GM18858 (cell line): ENCODE data around the gene INHBC.

Experiments
- ATAC-seq: cut with Tn5 transposase; IDR thresholded peaks from one replicate; pipeline ENCODE4 v1.9.1; 2021; ENCODE audit not compliant: unreplicated experiment

Gene INHBC

DNA sequence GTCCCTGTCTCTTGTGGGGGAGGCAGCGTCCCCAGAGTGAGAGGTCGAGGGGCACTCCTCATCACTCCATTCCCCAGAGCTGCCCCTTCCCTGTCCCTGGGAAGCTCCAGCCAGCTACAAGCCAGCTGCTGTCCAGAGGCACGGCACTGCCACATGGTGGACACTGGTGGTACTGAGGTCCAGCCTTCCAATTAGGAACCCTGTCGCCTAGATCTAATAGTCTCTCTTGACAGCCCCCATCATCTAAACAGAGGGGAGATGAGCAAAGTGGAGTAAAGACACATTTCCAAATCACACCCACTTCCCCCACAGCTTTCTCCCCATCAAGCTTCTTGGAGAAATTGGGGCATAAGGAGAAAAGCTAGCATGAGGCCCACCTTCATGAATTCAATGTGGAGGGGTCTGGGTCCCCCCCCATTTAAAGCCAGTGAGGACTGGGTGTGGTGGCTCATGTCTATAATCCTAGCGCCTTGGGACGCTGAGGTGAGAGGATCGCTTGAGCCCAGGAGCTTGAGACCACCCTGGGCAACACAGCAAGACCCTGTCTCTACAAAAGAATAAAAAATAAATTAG lies 18.4 kb downstream of the INHBC start:
- peak; percentile 42 for ATAC-seq

DNA sequence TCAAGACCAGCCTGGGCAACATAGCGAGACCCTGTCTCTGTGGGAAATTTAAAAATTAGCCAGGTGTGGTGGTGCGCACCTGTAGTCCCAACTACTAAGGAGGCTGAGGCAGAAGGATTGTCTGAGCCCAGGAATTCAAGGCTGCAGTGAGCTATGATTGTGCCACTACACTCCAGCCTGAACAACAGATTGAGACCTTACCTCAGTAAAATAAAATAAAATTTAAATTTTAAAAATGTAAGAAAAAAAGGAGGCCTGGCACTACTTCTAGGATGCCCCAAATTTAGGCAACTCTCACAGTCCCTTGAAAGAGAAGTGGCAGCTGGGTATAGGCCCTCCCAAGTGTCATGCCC lies 19.6 kb downstream of the INHBC start:
- ATAC-seq, result no peak

DNA sequence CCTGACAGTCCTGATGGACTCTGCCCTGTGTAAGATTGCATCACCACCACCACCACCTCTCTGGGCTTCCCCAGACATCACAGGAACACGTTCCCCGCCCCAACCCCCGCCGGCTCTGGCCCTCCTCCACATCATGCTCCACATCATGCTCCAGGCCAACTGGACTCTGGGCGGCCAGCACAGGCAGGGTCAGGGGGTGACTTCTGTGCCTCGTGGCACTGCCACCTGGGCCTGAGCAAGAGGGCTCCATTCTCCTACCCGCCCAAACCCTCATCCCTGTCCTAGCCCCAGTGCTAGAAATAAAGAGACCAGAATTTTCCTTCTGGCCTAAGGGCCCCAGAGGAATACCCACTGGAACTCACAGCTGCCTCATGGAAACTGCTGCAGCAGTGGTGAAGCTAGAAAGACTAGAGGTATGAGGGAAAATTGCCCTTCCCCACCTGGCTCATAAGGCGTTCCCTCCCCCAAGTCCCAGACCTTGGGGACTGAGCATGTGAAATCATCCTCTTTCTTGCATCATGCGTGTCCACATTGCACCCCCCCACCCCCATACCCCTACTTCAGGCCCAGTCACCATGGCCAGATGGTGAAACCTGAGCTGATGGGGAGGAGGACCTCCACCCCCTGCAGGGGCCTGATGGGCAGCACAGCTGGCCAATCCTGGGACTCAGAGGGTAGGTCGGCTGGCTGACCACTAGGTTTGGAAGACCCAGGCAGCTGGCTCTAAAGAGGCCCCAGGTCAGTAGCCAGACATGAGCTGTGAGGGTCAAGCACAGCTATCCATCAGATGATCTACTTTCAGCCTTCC lies 20.2 kb downstream of the INHBC start, which contains the start of gene INHBE:
Gene INHBE (plus strand): TSS at position 742 of the 808 bp plus-strand sequence. CDS start 230 bp downstream, outside the sequence.
- ATAC-seq, result no peak

DNA sequence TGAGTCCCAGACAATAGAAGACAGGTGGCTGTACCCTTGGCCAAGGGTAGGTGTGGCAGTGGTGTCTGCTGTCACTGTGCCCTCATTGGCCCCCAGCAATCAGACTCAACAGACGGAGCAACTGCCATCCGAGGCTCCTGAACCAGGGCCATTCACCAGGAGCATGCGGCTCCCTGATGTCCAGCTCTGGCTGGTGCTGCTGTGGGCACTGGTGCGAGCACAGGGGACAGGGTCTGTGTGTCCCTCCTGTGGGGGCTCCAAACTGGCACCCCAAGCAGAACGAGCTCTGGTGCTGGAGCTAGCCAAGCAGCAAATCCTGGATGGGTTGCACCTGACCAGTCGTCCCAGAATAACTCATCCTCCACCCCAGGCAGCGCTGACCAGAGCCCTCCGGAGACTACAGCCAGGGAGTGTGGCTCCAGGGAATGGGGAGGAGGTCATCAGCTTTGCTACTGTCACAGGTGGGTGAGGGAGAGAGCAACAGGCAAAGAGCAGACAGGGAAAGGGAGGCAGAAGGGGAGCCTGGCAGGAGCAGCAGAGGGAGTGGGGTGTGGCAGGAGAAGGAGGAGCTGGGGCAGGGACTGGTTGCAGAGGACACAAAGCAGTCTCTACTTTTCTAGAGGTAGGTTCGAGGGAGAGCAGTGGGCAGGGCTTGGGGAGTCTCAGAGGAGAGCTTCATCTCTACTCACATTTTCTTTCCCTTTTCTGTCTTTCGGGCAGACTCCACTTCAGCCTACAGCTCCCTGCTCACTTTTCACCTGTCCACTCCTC lies 21.0 kb downstream of the INHBC start:
- no peak for ATAC-seq

DNA sequence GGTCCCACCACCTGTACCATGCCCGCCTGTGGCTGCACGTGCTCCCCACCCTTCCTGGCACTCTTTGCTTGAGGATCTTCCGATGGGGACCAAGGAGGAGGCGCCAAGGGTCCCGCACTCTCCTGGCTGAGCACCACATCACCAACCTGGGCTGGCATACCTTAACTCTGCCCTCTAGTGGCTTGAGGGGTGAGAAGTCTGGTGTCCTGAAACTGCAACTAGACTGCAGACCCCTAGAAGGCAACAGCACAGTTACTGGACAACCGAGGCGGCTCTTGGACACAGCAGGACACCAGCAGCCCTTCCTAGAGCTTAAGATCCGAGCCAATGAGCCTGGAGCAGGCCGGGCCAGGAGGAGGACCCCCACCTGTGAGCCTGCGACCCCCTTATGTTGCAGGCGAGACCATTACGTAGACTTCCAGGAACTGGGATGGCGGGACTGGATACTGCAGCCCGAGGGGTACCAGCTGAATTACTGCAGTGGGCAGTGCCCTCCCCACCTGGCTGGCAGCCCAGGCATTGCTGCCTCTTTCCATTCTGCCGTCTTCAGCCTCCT lies 21.6 kb downstream of the INHBC start:
- no peak for ATAC-seq

DNA sequence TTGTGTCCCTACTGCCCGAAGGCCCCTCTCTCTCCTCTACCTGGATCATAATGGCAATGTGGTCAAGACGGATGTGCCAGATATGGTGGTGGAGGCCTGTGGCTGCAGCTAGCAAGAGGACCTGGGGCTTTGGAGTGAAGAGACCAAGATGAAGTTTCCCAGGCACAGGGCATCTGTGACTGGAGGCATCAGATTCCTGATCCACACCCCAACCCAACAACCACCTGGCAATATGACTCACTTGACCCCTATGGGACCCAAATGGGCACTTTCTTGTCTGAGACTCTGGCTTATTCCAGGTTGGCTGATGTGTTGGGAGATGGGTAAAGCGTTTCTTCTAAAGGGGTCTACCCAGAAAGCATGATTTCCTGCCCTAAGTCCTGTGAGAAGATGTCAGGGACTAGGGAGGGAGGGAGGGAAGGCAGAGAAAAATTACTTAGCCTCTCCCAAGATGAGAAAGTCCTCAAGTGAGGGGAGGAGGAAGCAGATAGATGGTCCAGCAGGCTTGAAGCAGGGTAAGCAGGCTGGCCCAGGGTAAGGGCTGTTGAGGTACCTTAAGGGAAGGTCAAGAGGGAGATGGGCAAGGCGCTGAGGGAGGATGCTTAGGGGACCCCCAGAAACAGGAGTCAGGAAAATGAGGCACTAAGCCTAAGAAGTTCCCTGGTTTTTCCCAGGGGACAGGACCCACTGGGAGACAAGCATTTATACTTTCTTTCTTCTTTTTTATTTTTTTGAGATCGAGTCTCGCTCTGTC lies 22.3 kb downstream of the INHBC start:
- ATAC-seq, result no peak

DNA sequence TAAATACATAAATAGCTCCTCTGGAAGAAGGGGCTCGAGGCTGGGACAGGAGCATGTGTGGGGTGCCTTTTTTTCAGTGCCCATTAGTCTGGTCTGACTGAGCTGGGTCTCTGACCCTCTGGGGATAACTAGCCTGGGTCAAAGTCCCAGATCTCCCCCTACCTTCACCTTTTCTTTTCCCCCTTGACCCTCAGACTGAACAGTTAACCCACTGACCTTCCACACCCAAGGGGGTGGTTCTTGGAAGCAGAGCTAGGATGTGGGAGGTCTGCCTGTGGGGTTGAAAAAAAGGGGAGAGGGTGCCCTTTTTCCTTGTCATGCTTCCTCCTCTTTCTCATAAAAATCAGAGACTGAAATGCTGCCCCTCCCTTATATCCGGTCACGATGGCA lies 24.1 kb downstream of the INHBC start:
- no peak for ATAC-seq

DNA sequence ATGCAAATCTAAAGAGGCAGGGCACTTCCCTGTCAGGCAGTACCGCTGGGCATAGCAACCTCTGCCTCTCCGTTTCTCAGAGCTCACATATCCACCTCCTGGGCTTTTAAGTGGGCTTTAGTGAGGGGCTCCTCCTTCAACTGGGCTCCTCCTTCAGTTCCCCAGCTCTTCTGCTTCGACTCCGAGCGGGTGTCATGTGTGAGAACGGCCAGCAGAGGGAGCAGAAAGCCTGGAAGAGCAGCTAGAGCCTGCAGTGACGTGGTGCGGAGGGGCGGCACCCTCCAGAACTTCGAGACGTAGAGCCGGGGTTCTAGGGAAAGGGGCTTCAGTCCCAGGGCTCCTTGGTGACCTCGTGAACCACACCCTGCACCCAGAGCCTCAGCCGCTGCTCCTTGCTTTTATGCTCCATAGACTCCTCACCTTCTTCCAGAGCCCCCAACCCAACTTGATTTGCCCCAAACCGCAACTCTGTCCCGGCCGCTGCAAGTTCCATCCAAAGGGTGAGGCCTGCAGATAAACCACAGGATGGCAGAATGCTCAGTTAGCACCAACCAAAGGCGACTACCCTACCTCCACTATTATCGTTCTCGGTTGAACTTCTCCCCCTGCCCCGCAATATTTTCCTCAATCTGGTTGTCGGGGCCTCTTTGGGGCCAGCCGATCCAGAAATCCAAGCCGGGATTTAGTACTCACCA lies 24.6 kb downstream of the INHBC start:
- ATAC-seq, result peak; percentile 50

DNA sequence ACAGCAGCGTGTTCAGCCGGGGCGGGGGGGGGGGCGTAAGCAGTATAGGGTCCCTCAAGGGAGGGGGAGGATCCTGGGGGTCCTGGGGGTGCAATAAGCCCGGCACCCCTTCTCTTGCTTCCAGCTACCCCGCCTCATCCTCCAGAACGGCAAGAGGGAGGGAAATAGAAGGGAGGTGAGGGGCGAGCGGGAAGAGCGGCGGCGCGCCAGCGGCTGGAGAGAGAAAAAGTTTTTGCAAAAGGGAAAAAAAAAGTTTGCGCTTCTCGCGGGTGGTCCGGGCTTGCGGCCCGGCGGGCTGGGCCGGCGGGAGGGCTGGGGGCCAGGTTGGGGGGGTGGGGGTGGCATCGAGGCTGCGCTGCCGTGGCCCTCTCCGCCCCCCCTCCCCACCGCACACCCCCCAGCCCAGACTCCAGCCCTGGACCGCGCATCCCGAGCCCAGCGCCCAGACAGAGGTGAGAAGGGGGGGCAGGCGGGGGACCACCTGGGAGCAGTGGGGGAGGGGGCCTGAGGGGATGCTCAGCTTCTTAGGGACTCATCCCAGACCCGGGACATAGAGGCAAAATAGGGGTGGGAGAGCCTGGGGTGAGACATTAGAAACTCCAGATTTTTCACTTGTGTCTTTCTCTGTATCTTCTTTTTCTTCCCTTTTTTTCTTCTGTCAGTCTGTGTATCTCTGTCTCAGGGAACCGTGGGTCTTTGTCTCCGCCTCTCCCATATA lies 25.3 kb downstream of the INHBC start, which contains the start of gene GLI1:
Gene GLI1 (plus strand): TSS at position 36 of the 718 bp plus-strand sequence. CDS start 3,907 bp downstream, outside the sequence.
- ATAC-seq, result no peak

DNA sequence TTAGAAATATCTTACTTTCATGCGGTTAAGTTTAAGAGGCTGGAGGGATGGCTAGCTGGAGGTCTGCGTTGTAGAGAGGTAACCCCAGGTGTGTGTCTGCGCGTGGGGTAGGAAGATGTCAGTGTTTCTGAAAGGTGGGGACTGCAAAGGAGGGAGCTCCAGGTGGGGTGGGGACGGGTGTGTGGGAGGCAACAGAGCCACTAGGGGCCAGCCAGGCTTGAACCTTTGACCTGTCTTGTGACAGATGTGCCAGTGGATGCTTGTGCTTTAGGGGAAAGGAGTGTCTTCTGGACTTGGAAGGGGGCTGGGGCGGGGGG lies 25.8 kb downstream of the INHBC start:
- no peak for ATAC-seq

DNA sequence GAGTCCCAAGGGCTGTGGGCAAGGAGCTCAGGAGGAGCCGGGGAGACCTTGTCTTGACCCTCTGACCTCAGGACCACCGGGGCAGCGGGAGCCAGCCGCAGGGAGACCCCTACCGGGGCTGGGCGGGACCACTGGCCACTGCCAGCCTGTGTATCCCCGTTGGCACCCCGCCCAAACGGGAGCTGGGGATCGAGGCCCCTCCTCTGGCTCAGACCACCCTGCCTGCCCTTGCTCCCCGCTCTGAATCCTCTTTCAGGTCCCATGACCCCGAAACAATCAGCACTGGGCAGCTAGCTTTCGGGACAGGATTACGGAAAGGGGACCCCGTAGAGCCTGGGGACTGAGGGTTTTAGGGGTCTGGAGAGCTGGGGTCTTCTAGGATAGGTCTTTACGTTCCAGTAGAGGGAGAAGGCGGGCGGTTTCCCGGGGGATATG lies 26.3 kb downstream of the INHBC start:
- ATAC-seq, result no peak

DNA sequence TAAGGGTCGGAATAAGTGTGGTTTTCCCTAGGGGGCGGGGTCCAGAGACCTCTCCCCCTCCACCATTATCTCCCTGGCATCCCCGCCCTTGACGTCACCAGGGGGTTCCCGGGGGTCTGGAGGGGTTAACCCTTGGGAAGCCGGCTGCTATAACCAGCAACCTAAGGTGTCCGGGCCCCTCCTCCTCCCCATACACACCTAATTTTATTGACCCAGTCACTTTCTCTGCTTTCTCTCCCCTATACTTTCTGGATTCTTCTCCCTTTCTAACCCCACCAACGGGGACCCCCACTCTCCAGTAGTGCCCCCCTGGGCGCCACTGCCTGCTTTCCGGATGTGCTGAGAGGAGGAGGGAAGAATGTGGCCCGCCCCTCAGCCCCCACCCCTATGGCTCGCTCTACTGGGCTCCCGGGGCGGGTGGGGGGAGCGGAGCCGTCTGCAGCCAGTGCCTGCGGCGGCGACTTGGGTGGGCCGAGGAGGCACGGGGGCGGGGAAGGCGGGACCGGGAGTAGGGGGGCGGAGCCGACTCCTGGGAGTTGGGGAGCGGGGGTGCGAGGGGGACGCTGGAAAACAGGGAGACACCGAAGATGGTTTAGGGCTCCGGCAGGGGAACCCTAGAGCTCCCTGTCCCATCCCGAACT lies 26.8 kb downstream of the INHBC start:
- no peak for ATAC-seq

DNA sequence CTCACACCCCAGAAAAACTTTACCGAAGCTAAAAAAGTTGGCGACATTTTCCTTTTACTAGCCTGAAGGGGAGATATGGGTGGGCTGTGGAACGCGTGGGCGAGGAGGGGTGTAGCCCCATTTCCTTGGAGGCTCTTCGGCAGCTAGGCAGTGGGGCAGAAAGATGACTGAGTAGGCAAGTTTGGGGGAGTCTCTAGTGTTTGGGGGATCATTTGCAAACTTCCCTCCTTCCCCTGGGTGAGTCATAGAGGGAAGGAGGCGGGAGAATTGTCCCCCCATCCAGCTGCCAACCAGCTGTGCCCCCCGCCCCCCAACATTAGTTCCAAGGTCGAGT lies 27.3 kb downstream of the INHBC start:
- ATAC-seq, result no peak

DNA sequence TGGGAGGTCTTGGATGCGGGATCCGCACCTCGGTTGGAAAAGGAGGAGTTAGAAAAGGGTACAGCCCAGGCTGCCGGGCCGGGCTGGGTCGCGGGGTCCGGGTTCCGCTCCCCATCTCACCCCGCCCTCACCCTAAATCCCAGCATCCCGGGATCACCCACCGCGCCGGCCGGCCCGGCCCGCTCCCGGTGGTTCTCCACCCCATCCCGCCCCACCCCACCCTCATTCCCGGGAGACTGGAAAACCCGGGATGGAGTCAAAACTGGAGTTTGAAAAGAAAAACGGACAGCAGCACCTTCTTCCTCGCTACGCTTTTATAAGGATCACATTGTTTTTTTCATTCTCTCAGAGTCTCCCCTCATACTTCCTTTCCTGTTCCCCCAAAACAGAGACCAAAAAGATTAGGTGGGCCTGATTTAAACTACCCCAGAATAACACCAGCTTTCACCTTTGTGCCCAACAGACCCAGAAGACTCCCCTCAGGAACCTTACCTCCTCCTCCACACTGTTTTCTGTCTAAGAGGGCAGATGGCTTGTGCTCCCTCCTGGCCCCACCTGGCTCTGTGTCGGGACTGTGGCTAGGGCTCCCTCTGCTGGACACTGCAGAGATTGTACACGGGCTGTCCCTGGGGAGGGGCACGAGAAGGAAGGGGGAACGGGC lies 27.8 kb downstream of the INHBC start:
- peak; percentile 57 for ATAC-seq

DNA sequence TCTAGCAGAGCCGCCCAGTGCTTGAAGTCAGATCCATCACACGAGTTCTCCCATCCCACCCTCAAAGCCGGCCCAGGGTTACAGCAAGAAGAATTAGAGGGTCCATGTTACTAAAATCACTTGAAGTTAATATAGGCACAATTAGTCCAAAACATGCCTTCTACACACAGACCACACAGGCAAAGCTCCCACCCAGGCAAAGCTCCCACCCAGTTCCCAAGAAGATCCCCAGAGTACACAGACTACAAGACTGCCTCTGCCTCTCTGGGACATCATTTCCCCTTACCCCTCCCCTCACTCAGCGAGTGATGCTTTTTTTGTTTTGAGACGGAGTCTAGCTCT lies 28.3 kb downstream of the INHBC start:
- no peak for ATAC-seq

DNA sequence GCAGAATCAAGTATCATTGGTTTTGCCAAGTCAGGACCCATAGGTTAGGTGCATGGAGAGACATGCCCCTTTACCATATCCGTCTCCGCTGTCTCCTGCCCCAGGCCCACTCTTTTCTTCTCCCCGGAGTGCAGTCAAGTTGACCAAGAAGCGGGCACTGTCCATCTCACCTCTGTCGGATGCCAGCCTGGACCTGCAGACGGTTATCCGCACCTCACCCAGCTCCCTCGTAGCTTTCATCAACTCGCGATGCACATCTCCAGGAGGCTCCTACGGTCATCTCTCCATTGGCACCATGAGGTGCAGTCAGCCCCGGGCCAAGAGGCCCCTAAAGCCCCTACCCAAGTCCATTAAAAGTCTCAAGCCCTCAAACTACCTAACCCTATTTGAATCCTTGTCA lies 30.0 kb downstream of the INHBC start:
- no peak for ATAC-seq

DNA sequence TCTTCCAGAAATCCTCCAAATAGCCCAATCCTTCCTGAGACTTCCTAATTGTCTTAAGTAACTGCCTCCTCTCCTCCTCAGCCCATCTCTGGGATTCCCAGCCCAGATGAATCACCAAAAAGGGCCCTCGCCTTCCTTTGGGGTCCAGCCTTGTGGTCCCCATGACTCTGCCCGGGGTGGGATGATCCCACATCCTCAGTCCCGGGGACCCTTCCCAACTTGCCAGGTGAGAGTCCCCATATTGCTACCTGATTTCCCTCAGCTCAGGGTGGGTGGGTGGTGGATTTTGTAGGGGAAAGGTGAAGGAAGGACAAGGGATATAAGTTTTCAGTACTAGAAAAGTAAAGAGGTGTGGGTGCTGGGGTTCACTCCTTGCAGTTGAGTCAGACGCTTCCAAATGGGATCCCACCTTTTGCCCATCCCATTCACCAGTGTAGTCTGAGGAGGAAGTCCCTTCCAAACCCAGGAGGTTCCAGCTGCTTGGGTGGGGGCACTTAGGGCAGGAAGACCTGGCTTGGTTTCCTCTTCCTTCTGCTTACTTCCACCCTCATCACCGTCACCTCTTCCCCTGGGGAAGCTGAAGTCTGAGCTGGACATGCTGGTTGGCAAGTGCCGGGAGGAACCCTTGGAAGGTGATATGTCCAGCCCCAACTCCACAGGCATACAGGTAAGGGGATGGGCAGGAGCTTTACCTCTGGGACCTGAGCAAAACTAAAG lies 30.6 kb downstream of the INHBC start:
- no peak for ATAC-seq

DNA sequence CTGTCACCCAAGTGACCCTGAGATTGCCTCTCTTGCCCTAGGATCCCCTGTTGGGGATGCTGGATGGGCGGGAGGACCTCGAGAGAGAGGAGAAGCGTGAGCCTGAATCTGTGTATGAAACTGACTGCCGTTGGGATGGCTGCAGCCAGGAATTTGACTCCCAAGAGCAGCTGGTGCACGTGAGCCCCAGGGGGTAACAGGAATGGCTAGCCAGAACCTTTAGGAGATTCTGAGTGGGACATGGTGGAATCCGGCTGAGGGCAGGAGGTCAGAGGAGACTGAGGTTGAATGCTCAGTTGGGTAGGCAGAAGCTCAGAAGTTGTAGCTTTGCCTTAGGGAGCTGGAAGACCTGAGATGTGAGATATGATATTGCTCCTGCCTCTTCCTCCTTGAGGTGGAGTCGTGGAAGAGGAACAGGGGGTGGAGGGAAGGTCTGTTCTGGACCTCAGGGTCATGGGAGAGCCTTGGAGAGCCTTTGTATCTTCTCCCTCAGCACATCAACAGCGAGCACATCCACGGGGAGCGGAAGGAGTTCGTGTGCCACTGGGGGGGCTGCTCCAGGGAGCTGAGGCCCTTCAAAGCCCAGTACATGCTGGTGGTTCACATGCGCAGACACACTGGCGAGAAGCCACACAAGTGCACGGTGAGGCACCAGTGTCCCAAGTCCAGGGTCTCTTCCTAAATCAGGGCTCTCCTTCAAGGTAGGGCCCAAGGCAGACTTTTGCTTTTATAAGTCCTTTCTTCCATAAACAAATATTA lies 31.3 kb downstream of the INHBC start:
- ATAC-seq, result no peak
